ENCODE results near the gene APBB2.
"Not testable (repeated sequence)": the region's sequence is repeated elsewhere in the genome, so short reads cannot be mapped to it uniquely, and the experiment has no call there.

Gene APBB2

GRCh38 chr4:41002309-41002708 lies 212.0 kb downstream of the APBB2 start:
- DNase-seq, result no peak

- no peak for DNase-seq
Measured at GRCh38 chr4:41000356-41000755, 214.0 kb downstream of the APBB2 start.

- peak; percentile 88 for DNase-seq
Measured at GRCh38 chr4:40998675-40999358, 215.5 kb downstream of the APBB2 start.

GRCh38 chr4:40995850-40996249 lies 218.5 kb downstream of the APBB2 start:
- DNase-seq, result no peak

- peak; percentile 86 for DNase-seq
Measured at GRCh38 chr4:40994321-40994720, 220.0 kb downstream of the APBB2 start.

GRCh38 chr4:40993296-40993693 lies 221.0 kb downstream of the APBB2 start:
- not testable (repeated sequence) for DNase-seq

- peak; percentile 90 for DNase-seq
Measured at GRCh38 chr4:40992472-40993295, 221.7 kb downstream of the APBB2 start.

GRCh38 chr4:40991908-40992307 lies 222.4 kb downstream of the APBB2 start:
- DNase-seq, result no peak

- DNase-seq, result peak; percentile 47
Measured at GRCh38 chr4:40990899-40991265, 223.5 kb downstream of the APBB2 start.

GRCh38 chr4:40990236-40990898 lies 224.0 kb downstream of the APBB2 start:
- peak; percentile 93 for DNase-seq

GRCh38 chr4:40987151-40987550 lies 227.2 kb downstream of the APBB2 start:
- DNase-seq, result no peak

- no peak for DNase-seq
Measured at GRCh38 chr4:40986375-40986774, 228.0 kb downstream of the APBB2 start.

GRCh38 chr4:40984051-40984450 lies 230.3 kb downstream of the APBB2 start:
- no peak for DNase-seq

- DNase-seq, result no peak
Measured at GRCh38 chr4:40980318-40980883, 233.9 kb downstream of the APBB2 start.

GRCh38 chr4:40978548-40978947 lies 235.8 kb downstream of the APBB2 start:
- no peak for DNase-seq

GRCh38 chr4:40976343-40976742 lies 238.0 kb downstream of the APBB2 start:
- DNase-seq, result no peak

GRCh38 chr4:40972722-40973121 lies 241.6 kb downstream of the APBB2 start:
- DNase-seq, result no peak

GRCh38 chr4:40971338-40971737 lies 243.0 kb downstream of the APBB2 start:
- no peak for DNase-seq

- no peak for DNase-seq
Measured at GRCh38 chr4:40969501-40969900, 244.8 kb downstream of the APBB2 start.

GRCh38 chr4:40967550-40967949 lies 246.8 kb downstream of the APBB2 start:
- no peak for DNase-seq

- no peak for DNase-seq
Measured at GRCh38 chr4:40966091-40966490, 248.3 kb downstream of the APBB2 start.

- no peak for DNase-seq
Measured at GRCh38 chr4:40963897-40964478, 250.4 kb downstream of the APBB2 start.

- no peak for DNase-seq
Measured at GRCh38 chr4:40962551-40963180, 251.7 kb downstream of the APBB2 start.
